Fibroblast of lung (primary cell): ENCODE data around the gene CHST8.

Source experiments
- EZH2 ChIP-seq: IDR thresholded peaks from 2 replicates; pipeline ENCODE4 v1.5.1; 2012; ENCODE audit warnings: low read length, control low read depth, mild to moderate bottlenecking; ENCODE audit errors: missing control alignments
- TF ChIP-seq, protein P1 (sequence below), 2 donors: IDR thresholded peaks in 1 of 2; conservative IDR thresholded peaks in 1 of 2; 1 replicate in 1 of 2; 2 replicates in 1 of 2; pipeline ENCODE4 v1.5.1; 2011 to 2012; ENCODE audit warnings: low read length in 2 of 2, control low read depth in 1 of 2, inconsistent platforms in 1 of 2, low read depth in 1 of 2, mild to moderate bottlenecking in 1 of 2

DNA sequence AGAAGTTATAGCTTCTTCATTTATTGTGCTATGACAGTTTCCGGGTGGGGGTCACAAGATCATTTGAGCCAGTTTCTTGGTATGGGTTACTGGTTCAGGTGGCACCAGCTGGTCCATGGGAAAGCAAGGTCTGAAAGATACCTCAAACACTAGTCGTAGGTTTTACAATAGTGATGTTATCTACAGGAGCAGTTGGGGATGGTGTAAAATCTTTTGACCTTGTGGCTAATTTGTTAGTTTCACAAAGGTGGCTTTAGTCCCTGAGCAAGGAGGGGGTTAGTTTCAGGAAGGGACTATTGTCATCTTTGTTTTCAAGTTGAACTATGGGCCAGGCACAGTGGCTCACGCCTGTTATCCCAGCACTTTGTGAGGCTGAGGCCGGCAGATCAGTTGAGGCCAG is 24.6 kb downstream of the CHST8 start:
- TF ChIP-seq, protein P1, sequence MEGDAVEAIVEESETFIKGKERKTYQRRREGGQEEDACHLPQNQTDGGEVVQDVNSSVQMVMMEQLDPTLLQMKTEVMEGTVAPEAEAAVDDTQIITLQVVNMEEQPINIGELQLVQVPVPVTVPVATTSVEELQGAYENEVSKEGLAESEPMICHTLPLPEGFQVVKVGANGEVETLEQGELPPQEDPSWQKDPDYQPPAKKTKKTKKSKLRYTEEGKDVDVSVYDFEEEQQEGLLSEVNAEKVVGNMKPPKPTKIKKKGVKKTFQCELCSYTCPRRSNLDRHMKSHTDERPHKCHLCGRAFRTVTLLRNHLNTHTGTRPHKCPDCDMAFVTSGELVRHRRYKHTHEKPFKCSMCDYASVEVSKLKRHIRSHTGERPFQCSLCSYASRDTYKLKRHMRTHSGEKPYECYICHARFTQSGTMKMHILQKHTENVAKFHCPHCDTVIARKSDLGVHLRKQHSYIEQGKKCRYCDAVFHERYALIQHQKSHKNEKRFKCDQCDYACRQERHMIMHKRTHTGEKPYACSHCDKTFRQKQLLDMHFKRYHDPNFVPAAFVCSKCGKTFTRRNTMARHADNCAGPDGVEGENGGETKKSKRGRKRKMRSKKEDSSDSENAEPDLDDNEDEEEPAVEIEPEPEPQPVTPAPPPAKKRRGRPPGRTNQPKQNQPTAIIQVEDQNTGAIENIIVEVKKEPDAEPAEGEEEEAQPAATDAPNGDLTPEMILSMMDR (conservative IDR thresholded peaks at IDR 0.05 in 1 of 2, IDR thresholded peaks at IDR 0.05 in 1 of 2; ENCODE audit: low read depth in 1 of 2, low read length in 2 of 2) = no peak
- no peak for TF ChIP-seq EZH2
